T-cell (primary cell): ENCODE measurements around the gene SORT1. TPM values are rescaled to one million over a fixed set of nuclear protein-coding genes. Genes with fewer than 3 reads are reported as not detected.
"Not testable (repeated sequence)": the region's sequence is repeated elsewhere in the genome, so short reads cannot be mapped to it uniquely, and the experiment has no call there.

Source experiments
- ATAC-seq, 4 experiments: fragments of 200-7000 bp in 3 of 4; fragments of 150-1000 bp in 1 of 4; cut with Tn5 transposase; replicated peaks in 1 of 4; 1 replicate in 3 of 4; 2 replicates in 1 of 4; pipeline ENCODE4 v1.10.0; 2021; ENCODE audit warnings: moderate library complexity in 3 of 4, mild to moderate bottlenecking in 2 of 4, moderate number of reproducible peaks in 1 of 4
- CTCF ChIA-PET, 2 donors: fragments of 300-600 bp; sonication (Branson Sonifier 250); formaldehyde crosslinking; loops; one replicate each; lab custom pipeline; 2022; ENCODE audit warnings: antibody characterized with exemption in 2 of 2; lab: Charles Lee
- POLR2A ChIA-PET, 2 donors: fragments of 300-600 bp; sonication (Branson Sonifier 250); formaldehyde crosslinking; loops; one replicate each; lab custom pipeline; 2022; ENCODE audit warnings: antibody characterized with exemption in 2 of 2; lab: Charles Lee
- DNase-seq, 35 experiments: peaks; one replicate each; pipeline versions ENCODE4 v3.0.0 to v3.0.0-alpha.2; 2013 to 2023
- H3K27ac ChIP-seq: one replicate; pipeline ENCODE4 v1.5.1; 2013; ENCODE audit warnings: low read length
- H3K27me3 ChIP-seq, 2 experiments: replicated peaks in 1 of 2; 1 replicate in 1 of 2; 2 replicates in 1 of 2; pipeline versions ENCODE4 v1.6.1 to v1.7.0; 2013; ENCODE audit warnings: low read length in 1 of 2, mixed read lengths in 1 of 2; ENCODE audit not compliant: control insufficient read depth in 2 of 2, insufficient read depth in 2 of 2; ENCODE audit errors: extremely low read depth in 1 of 2
- H3K36me3 ChIP-seq, 2 donors: 1 replicate in 1 of 2; 2 replicates in 1 of 2; pipeline versions ENCODE4 v1.6.1 to v1.7.0; 2013; ENCODE audit warnings: low read length in 1 of 2; ENCODE audit not compliant: control insufficient read depth in 2 of 2, insufficient read depth in 1 of 2; ENCODE audit errors: extremely low read depth in 1 of 2
- H3K4me1 ChIP-seq, 2 experiments: 1 replicate in 1 of 2; 2 replicates in 1 of 2; pipeline versions ENCODE4 v1.6.1 to v1.7.0; 2013; ENCODE audit warnings: low read length in 2 of 2, mixed read lengths in 1 of 2; ENCODE audit not compliant: insufficient read depth in 2 of 2, control insufficient read depth in 1 of 2; ENCODE audit errors: extremely low read depth in 1 of 2
- H3K4me3 ChIP-seq, 2 donors: 1 replicate in 1 of 2; 2 replicates in 1 of 2; pipeline versions ENCODE4 v1.5.1 to v1.7.0; 2013; ENCODE audit warnings: mild to moderate bottlenecking in 2 of 2, low read length in 1 of 2, moderate library complexity in 1 of 2; ENCODE audit not compliant: control insufficient read depth in 1 of 2; ENCODE audit errors: extremely low read depth in 1 of 2
- H3K9me3 ChIP-seq: 2 replicates; pipeline ENCODE4 v1.7.0; 2013
- H3K27ac Mint-ChIP-seq, 2 donors: one replicate each; pipeline ENCODE4 v1.8.0; 2020 to 2021; ENCODE audit warnings: mild to moderate bottlenecking in 2 of 2, mixed read lengths in 2 of 2
- H3K27me3 Mint-ChIP-seq, 2 donors: one replicate each; pipeline ENCODE4 v1.8.0; 2021 to 2022; ENCODE audit warnings: mixed read lengths in 2 of 2
- H3K36me3 Mint-ChIP-seq: one replicate; pipeline ENCODE4 v1.8.0; 2021; ENCODE audit warnings: mixed read lengths
- H3K4me1 Mint-ChIP-seq, 3 donors: one replicate each; pipeline ENCODE4 v1.8.0; 2020 to 2022; ENCODE audit warnings: mixed read lengths in 3 of 3, mild to moderate bottlenecking in 1 of 3
- H3K4me3 Mint-ChIP-seq, 3 donors: one replicate each; pipeline ENCODE4 v1.8.0; 2020 to 2022; ENCODE audit warnings: mild to moderate bottlenecking in 3 of 3, mixed read lengths in 3 of 3, moderate library complexity in 3 of 3
- H3K9me3 Mint-ChIP-seq, 3 donors: one replicate each; pipeline ENCODE4 v1.8.0; 2020 to 2022; ENCODE audit warnings: mixed read lengths in 3 of 3
- WGBS: methylation state at CpG from one replicate; pipeline ENCODE4 v1.1.5; 2013; ENCODE audit warnings: missing lambda C conversion rate; ENCODE audit not compliant: insufficient coverage; 5-methylcytosine and 5-hydroxymethylcytosine counted together
- total RNA-seq, 35 experiments: library from RNA in 6 of 35; stranded (reverse) in 6 of 35; fragments of 120-200 nt in 1 of 35; gene quantifications; one replicate each; pipeline versions ENCODE4 v1.2.1 to v1.2.4 and lab custom pipeline; 2013 to 2026

Gene SORT1
- total RNA-seq, 5 donors from 2014 or later (not counting 1 experiment from before 2014, with no cell fraction given) = 0.82 to 2.9 (median 1.5) TPM

DNA sequence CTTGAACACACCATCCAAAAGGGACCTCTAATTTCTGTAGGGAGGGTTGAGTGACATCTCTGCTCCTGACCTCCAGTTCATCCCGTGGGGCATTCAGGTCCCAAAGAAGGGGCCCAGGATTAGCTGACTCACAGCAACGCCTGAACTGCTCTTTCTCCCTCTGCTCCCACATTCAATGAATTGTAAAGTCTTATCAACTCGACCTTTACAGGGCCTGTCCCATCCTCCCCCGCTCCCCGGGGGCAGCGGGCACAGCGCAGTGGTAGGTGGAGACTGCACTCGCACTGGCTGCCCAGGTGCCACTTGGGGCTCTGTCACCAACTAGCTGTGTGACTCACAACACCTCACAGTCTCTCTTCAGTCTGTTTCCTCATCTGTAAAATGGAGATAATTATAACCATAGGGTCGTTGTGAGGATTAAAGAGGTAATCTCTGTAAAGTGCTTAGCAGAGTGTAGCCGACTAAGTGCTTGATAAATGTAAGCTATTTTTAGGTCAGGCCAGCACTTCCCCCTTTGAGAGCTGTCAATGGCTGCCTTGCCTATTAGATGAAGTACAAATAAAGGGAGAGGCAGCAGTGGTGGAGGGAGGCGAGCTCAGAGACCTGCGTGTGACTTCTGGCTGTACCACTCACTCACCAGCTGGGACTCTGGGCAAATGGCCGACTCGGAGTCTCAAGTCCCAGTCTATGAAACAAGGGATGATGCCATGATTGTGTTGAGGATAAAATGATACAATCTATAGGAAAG is 90.3 kb downstream of the SORT1 start:
- Histone ChIP-seq H3K36me3 (no peaks in the 10 kb centered on the region), H3K27me3 (peaks cover 0 to 19% of the 10 kb centered on the region in 2 experiments), H3K4me1 (no peaks in the 10 kb centered on the region), H3K4me3 (no peak overlapping the region), H3K9me3 (no peaks in the 10 kb centered on the region), H3K27ac (no peak overlapping the region)
- H3K36me3 Mint-ChIP-seq = no peaks in the 10 kb centered on the region
- no peak overlapping the region for H3K4me3 Mint-ChIP-seq
- H3K27me3 Mint-ChIP-seq = peaks cover 14 to 20% of the 10 kb centered on the region in 2 donors
- H3K27ac Mint-ChIP-seq = no peak overlapping the region
- no peaks in the 10 kb centered on the region for H3K9me3 Mint-ChIP-seq
- peak in 1 of 4 experiments; percentile 23 for ATAC-seq
- 33% methylated on average over 1 of the region's 14 CpGs for WGBS
- CTCF ChIA-PET = no interaction called here
- POLR2A ChIA-PET = interaction anchor here in 1 of 2 donors (0.6 kb wide), 1 partner anchor 94 kb away, joined by 3 read pairs; no protein-coding TSS in a partner anchor
- no peak for DNase-seq
- H3K4me1 Mint-ChIP-seq = no peaks in the 10 kb centered on the region

DNA sequence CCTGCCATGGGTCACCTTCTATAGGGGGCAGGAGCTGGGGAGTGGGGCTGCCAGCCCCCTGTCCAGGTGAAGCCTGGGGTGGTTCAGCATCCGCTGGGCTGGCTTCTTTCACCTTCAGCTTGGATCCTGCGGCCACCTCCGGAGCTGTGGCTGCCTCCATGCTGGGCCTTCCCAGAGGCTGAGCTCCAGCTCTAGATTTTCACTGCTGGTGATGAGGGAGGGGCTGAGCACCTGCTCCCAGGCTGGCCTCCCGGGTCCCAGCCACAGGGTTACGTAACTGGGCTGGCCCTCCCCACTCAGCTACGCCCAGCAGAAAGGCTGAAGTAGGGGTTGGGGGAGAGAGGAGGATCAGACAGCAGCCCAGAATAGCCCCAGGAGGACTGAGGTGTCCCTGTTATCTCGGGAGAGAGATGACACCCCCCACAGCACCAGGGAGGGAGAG is 90.9 kb downstream of the SORT1 start, which contains the start of gene MYBPHL:
TSS of gene MYBPHL (minus strand) at position 180 of the 442 bp plus-strand sequence. CDS start at position 160, 20 bp downstream.
- Mint-ChIP-seq H3K4me1 (no peaks in the 10 kb centered on the region), H3K36me3 (no peaks in the 10 kb centered on the region), H3K4me3 (no peak within 1 kb of the TSS), H3K9me3 (no peaks in the 10 kb centered on the region), H3K27me3 (peaks cover 14 to 20% of the 10 kb centered on the region in 2 donors), H3K27ac (no peak within 1 kb of the TSS)
- H3K9me3 ChIP-seq = no peaks in the 10 kb centered on the region
- CTCF ChIA-PET = no interaction called here
- no peaks in the 10 kb centered on the region for H3K36me3 ChIP-seq
- POLR2A ChIA-PET = interaction anchor here in 1 of 2 donors (0.6 kb wide), 1 partner anchor 94 kb away, joined by 3 read pairs; no protein-coding TSS in a partner anchor
- no peaks in the 10 kb centered on the region for H3K4me1 ChIP-seq
- peaks cover 0 to 19% of the 10 kb centered on the region in 2 experiments for H3K27me3 ChIP-seq
- no peak within 1 kb of the TSS for H3K4me3 ChIP-seq
- 20% methylated on average over 1 of the region's 7 CpGs for WGBS
- ATAC-seq = no peak
- no peak for DNase-seq
- H3K27ac ChIP-seq = no peak within 1 kb of the TSS

DNA sequence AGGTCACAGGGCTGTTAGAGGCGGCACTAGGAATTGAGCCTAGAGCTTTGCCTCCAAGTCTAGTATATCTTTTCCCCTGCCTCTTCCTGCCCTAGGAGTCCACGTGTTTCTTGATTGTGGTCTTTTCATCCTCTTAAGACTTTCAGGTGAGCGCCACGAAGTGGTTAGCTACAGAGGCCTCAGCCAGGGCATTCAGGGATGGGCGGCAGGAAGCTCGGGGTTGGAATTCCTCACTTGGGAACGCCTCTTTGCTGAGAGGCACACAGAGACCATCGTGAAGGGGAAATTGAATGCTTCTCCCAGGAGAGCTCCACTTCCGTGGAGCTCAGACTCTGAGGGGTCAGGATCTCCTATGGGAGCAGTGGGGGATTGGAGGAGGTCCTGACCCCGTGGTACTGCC is 91.7 kb downstream of the SORT1 start:
- H3K27ac ChIP-seq, H3K4me3 ChIP-seq, H3K9me3 Mint-ChIP-seq, H3K4me3 Mint-ChIP-seq, POLR2A ChIA-PET, H3K36me3 ChIP-seq, DNase-seq, CTCF ChIA-PET, H3K9me3 ChIP-seq, H3K36me3 Mint-ChIP-seq, H3K4me1 Mint-ChIP-seq, ATAC-seq, H3K4me1 ChIP-seq, H3K27ac Mint-ChIP-seq: not testable (repeated sequence)
- H3K27me3 ChIP-seq = peaks cover 0 to 19% of the 10 kb centered on the region in 2 experiments
- H3K27me3 Mint-ChIP-seq = peaks cover 14 to 20% of the 10 kb centered on the region in 2 donors
- 81% methylated on average over 4 of the region's 10 CpGs for WGBS

DNA sequence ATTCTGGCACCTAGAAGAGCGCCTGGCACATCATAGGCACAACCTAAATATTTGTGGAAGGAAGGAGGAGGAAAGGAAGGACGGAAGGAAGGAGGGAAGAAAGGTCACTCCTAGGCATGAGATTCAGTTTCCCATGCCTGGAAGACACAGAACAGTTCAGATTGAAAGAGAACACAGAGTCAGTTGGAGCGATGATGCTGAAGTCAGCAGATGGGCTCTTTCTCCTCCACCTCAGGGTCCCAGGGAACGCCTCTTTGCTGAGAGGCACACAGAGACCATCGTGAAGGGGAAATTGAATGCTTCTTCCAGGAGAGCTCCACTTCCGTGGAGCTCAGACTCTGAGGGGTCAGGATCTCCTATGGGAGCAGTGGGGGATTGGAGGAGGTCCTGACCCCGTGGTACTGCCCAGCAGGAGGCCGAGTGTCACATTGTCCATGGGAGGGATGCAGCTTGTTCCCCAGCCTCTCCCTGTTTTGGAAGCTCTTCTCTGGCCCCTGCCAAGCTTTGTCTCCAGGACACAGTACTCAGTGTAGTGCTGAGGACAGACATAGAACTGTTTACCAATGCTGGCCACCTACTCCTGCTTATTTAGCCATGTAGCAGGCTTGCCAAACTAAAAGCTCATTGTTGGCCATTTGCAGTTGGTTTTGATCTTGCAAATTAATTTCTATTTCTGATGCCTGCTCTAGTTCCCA is 93.3 kb downstream of the SORT1 start:
- WGBS = 76% methylated on average over 3 of the region's 8 CpGs
- H3K27me3 ChIP-seq = peaks cover 0 to 26% of the 10 kb centered on the region in 2 experiments
- no peak overlapping the region for H3K4me3 Mint-ChIP-seq

DNA sequence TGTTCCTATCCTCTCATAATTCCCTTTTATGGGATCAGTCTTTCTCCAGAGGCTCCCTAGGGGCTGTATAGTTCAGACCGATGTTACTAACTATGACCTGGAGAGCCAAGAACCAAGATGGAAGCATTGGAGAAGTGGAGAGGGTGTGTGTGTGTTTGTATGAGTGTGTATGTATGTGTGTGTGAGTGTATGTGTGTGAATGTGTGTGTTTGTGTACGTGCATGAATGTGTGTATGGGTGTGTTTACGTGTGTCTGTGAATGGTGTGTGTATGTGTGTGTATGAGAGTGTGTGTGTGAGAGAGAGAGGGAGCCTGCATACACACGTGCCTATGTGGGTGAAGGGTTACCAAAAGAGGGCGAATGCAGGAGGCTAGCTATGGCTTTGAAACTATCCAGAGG is 95.8 kb downstream of the SORT1 start:
- Histone ChIP-seq H3K27me3 (peaks cover 0 to 35% of the 10 kb centered on the region in 2 experiments), H3K9me3 (no peaks in the 10 kb centered on the region), H3K27ac (no peak overlapping the region), H3K4me3 (no peak overlapping the region), H3K4me1 (no peaks in the 10 kb centered on the region), H3K36me3 (no peaks in the 10 kb centered on the region)
- ChIA-PET POLR2A (no interaction called here), CTCF (no interaction called here)
- no peak for ATAC-seq
- H3K36me3 Mint-ChIP-seq = no peaks in the 10 kb centered on the region
- WGBS = 69% methylated on average over 4 of the region's 5 CpGs
- no peak overlapping the region for H3K27ac Mint-ChIP-seq
- H3K9me3 Mint-ChIP-seq = no peaks in the 10 kb centered on the region
- H3K4me3 Mint-ChIP-seq = no peak overlapping the region
- H3K4me1 Mint-ChIP-seq = no peaks in the 10 kb centered on the region
- no peak for DNase-seq
- peaks cover 4 to 21% of the 10 kb centered on the region in 2 donors for H3K27me3 Mint-ChIP-seq

More for the DNA sequence above, 93.3 kb downstream of the SORT1 start:
- ChIA-PET CTCF (no interaction called here), POLR2A (no interaction called here)
- H3K9me3 Mint-ChIP-seq = no peaks in the 10 kb centered on the region
- no peak overlapping the region for H3K27ac Mint-ChIP-seq
- no peaks in the 10 kb centered on the region for H3K4me1 Mint-ChIP-seq
- Histone ChIP-seq H3K9me3 (no peaks in the 10 kb centered on the region), H3K4me1 (no peaks in the 10 kb centered on the region), H3K4me3 (no peak overlapping the region), H3K27ac (no peak overlapping the region), H3K36me3 (no peaks in the 10 kb centered on the region)
- ATAC-seq = no peak
- peaks cover 13 to 21% of the 10 kb centered on the region in 2 donors for H3K27me3 Mint-ChIP-seq
- no peaks in the 10 kb centered on the region for H3K36me3 Mint-ChIP-seq
- DNase-seq = no peak

DNA sequence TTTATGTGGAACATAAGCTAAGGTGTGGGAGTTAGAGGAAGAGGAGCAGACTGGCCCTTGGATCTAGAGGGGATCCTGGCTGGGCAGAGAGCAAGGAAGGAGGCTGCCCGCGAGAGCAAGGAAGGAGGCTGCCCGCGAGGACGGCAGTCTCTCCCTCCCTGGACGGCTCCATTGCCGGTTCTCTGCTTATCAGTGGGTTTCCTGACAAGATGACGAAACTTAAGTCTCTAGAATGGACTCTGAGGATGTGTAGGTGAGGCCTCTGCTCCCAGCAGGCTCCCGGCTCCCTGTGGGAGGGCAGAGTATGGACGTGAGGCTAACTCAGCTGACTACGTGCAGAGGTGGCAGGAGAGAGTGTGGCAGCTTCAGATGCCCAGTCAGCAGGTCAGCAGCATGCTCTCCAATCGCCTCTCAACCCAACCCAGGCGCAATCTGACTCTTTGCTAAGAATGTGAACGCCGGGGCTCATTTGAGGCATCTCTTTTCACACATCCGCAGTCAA is 97.0 kb downstream of the SORT1 start:
- H3K36me3 Mint-ChIP-seq = no peaks in the 10 kb centered on the region

More for the DNA sequence above, 97.0 kb downstream of the SORT1 start:
- no peaks in the 10 kb centered on the region for H3K4me1 Mint-ChIP-seq
- ChIA-PET CTCF (no interaction called here), POLR2A (no interaction called here)
- peaks cover 0 to 41% of the 10 kb centered on the region in 2 experiments for H3K27me3 ChIP-seq
- no peaks in the 10 kb centered on the region for H3K9me3 ChIP-seq
- no peaks in the 10 kb centered on the region for H3K4me1 ChIP-seq
- H3K4me3 Mint-ChIP-seq = no peak overlapping the region
- ATAC-seq = no peak
- H3K27ac ChIP-seq = no peak overlapping the region
- no peaks in the 10 kb centered on the region for H3K36me3 ChIP-seq
- DNase-seq = no peak
- H3K4me3 ChIP-seq = no peak overlapping the region
- H3K27me3 Mint-ChIP-seq = peaks cover 5 to 27% of the 10 kb centered on the region in 2 donors
- WGBS = 72% methylated on average over 11 of the region's 16 CpGs
- H3K27ac Mint-ChIP-seq = no peak overlapping the region
- H3K9me3 Mint-ChIP-seq = no peaks in the 10 kb centered on the region
